NCI-H1930 (cell line): ENCODE results near the gene HIPK1.
A peak's percentile ranks its signal among the peaks of the same experiment; 100 is the strongest.
"Not testable (repeated sequence)": the region's sequence is repeated elsewhere in the genome, so short reads cannot be mapped to it uniquely, and the experiment has no call there.

Experiments
- DNase-seq, 2 experiments: peaks; one replicate each; lab custom pipeline; 2025; lab: John Stamatoyannopoulos, UW

The HIPK1 gene

GRCh38 chr1:113945329-113945728, 16.2 kb downstream of the HIPK1 start:
- no peak for DNase-seq

GRCh38 chr1:113946112-113946511, 17.0 kb downstream of the HIPK1 start:
- no peak for DNase-seq

DNA sequence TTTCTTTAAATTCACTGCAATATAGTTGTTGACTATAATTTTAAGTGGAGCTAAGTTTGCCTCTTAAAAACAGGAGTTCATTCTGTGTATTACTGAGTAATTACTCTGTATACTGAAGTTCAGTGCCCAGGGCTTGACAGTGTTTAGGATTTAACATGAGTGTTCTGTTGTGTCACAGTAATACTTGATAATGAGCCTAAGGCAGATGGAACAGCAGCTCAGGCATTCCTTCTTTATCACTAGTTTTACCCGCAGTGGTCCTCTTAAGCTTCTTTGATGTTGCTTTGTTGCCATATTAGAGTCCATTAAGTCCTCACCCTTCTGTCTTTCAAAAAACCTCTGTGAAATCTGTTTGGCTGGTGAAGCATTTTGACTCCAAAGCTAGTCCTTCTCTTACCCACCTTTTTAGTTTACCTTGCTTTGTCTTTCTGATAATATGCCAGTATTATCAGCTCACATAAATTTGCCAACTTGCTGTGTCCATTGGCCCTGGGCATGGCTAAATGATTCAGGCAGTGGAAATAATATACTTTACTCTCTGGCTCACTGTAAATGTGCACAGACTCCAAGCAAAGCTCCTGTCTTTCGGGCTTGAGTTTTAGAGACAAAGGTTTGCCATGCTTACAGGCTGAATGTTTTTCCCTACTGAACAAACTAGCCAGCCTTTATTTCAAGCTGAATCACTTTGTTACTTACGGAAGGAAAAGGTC, 17.7 kb downstream of the HIPK1 start:
- peak in 1 of 2 experiments; percentile 13 for DNase-seq

- DNase-seq: no peak
Measured at GRCh38 chr1:113947388-113948107, 18.4 kb downstream of the HIPK1 start.

DNA sequence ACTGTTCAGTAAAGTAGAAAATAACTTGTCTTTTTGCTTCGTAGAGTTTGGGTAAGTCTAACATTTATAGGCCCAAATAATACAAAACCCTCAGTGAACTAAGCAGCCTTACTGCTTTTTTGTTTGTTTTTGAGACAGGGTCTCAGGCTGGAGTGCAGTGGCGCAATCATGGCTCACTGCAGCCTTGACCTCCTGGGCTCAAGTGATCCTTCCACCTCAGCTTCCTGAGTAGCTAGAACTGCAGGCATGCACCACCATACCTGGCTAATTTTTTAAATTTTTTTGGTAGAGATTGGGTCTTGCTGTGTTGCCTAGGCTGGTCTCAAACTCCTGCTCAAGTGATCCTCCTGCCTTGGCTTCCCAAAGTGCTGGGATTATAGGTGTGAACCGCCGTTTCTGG, 19.0 kb downstream of the HIPK1 start:
- DNase-seq: not testable (repeated sequence)

DNA sequence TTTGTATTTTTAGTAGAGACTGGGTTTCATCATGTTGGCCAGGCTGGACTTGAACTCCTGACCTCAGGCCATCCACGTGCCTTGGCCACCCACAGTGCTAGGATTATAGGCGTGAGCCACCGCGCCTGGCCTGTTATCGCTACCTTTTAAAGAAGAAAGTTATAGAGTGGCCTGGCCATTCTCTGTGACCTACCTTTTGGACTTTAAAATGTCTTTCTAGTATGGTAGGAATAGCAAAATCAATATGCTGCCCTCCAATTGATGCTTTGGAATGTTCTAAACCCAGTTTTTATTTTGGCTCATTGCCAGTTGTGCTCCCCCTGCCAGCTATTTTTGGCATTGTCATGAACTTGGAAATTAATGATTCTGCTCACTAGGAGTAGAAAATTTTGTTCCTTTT, 19.9 kb downstream of the HIPK1 start:
- DNase-seq: no peak

- no peak for DNase-seq
Measured at GRCh38 chr1:113950908-113951307, 21.8 kb downstream of the HIPK1 start.

- DNase-seq: no peak
Measured at GRCh38 chr1:113951719-113952118, 22.6 kb downstream of the HIPK1 start.

GRCh38 chr1:113957984-113958383, 28.9 kb downstream of the HIPK1 start:
- DNase-seq: no peak

GRCh38 chr1:113958691-113959090, 29.6 kb downstream of the HIPK1 start:
- DNase-seq: no peak

GRCh38 chr1:113963281-113963906, 34.3 kb downstream of the HIPK1 start:
- DNase-seq: no peak

- no peak for DNase-seq
Measured at GRCh38 chr1:113965703-113966412, 36.7 kb downstream of the HIPK1 start.

GRCh38 chr1:113972954-113973353, 43.8 kb downstream of the HIPK1 start:
- no peak for DNase-seq

- DNase-seq: no peak
Measured at GRCh38 chr1:113975211-113975895, 46.2 kb downstream of the HIPK1 start.

DNA sequence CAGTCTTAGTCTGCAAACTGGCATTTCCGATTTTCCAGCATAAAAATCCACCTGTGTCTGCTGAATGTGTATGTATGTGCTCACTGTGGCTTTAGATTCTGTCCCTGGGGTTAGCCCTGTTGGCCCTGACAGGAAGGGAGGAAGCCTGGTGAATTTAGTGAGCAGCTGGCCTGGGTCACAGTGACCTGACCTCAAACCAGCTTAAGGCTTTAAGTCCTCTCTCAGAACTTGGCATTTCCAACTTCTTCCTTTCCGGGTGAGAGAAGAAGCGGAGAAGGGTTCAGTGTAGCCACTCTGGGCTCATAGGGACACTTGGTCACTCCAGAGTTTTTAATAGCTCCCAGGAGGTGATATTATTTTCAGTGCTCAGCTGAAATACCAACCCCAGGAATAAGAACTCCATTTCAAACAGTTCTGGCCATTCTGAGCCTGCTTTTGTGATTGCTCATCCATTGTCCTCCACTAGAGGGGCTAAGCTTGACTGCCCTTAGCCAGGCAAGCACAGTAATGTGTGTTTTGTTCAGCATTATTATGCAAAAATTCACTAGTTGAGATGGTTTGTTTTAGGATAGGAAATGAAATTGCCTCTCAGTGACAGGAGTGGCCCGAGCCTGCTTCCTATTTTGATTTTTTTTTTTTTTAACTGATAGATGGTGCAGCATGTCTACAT, 47.6 kb downstream of the HIPK1 start:
- no peak for DNase-seq

DNA sequence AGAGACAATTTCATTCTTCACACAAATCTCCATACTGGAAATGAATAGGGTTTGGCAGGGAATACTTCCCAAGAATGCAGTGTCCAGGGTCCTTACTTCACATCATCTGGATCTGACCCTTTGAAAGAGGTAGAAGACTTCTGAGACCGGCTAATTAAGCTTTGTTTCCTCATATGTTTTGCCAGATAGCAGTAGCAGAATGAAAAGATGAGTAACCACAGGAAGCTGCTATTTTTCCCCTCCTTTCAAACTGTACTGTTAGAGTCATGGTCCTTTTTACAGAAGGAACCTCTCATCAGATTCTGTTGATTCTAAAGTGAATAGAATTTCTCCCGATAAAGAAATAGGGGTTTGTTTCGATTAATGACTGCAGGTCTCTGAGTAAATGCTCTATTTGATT, 48.8 kb downstream of the HIPK1 start:
- DNase-seq: no peak

DNA sequence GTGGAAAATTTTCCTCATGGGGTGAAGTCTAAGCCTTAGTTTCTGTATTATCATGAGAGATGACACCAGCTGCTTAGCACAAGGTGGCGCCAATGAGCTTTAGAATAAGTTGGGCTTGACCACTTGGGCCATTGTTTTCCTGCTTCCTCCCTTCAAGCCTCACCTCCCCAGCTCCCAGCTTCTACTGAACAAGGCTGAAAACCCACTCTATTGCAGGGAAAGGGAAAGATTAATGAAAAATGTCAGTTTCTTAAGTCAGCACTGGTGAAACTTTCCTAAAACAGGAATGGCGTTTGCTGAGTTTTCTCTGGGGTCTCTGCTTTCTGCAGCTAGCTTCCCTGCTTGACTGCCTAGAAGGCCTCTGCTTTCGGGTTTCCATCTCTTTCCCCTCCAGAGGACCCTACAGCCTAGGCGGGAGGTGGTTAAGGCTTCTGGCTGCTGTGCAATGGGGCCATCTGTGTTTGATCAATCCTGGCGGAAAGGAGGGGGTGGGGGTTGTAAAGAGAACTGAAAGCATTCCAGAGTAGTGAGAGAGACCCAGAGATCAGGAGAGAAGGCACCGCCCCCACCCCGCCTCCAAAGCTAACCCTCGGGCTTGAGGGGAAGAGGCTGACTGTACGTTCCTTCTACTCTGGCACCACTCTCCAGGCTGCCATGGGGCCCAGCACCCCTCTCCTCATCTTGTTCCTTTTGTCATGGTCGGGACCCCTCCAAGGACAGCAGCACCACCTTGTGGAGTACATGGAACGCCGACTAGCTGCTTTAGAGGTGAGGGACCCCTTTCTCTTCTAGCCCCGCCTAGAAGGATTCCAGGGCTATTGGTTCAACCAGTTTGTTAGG, 50.0 kb downstream of the HIPK1 start, which contains the start of gene OLFML3:
Gene OLFML3, plus strand, starts transcription at position 612 of the 840 bp plus-strand sequence. Its CDS starts 43 bp downstream, at position 655.
- peak; percentile 73 to 76 for DNase-seq

DNA sequence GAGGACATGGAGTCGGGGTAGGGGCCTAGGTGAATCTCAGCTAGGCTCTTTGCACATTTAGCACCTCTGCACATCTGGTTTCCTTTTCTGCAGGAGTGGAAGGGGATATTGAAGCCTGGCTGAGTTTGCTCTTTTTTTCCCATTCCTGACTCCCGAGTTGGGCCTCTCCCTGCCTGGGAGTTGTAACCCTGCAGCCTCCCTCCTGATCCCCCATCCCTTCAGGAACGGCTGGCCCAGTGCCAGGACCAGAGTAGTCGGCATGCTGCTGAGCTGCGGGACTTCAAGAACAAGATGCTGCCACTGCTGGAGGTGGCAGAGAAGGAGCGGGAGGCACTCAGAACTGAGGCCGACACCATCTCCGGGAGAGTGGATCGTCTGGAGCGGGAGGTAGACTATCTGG, 51.0 kb downstream of the HIPK1 start:
- no peak for DNase-seq

- no peak for DNase-seq
Measured at GRCh38 chr1:113981962-113982931, 53.1 kb downstream of the HIPK1 start.
